ENCODE measurements around the gene C9orf72. TPM values are rescaled to one million over a fixed set of nuclear protein-coding genes. Genes with fewer than 3 reads are reported as not detected.

The C9orf72 gene, protein sequence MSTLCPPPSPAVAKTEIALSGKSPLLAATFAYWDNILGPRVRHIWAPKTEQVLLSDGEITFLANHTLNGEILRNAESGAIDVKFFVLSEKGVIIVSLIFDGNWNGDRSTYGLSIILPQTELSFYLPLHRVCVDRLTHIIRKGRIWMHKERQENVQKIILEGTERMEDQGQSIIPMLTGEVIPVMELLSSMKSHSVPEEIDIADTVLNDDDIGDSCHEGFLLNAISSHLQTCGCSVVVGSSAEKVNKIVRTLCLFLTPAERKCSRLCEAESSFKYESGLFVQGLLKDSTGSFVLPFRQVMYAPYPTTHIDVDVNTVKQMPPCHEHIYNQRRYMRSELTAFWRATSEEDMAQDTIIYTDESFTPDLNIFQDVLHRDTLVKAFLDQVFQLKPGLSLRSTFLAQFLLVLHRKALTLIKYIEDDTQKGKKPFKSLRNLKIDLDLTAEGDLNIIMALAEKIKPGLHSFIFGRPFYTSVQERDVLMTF
- 2.5 to 7.7 TPM (median 5.4 TPM) in 3 replicates for polyA plus RNA-seq
- 5.6 TPM for polyA plus RNA-seq (2011; ENCODE audit: low read depth)
- 1.8 and 4.3 TPM in 2 replicates for polyA plus RNA-seq (2011; cell fraction: cytosol; rRNA removed)
- polyA plus RNA-seq (2011; cell fraction: nucleus; rRNA removed): 6.8 and 8.2 TPM in 2 replicates
- polyA plus RNA-seq (2012; ENCODE audit: low replicate concordance): 2.9 and 10.4 TPM in 2 replicates
- polyA minus RNA-seq: 0.56 to 11.1 TPM (median 7.6 TPM) in 3 replicates
- polyA minus RNA-seq (2011; cell fraction: cytosol; rRNA and poly(A)+ RNA removed): 0.96 TPM
- 5.5 and 10.9 TPM in 2 replicates for polyA minus RNA-seq (2011; cell fraction: nucleus; rRNA and poly(A)+ RNA removed)

- TF ChIP-seq, protein P1, sequence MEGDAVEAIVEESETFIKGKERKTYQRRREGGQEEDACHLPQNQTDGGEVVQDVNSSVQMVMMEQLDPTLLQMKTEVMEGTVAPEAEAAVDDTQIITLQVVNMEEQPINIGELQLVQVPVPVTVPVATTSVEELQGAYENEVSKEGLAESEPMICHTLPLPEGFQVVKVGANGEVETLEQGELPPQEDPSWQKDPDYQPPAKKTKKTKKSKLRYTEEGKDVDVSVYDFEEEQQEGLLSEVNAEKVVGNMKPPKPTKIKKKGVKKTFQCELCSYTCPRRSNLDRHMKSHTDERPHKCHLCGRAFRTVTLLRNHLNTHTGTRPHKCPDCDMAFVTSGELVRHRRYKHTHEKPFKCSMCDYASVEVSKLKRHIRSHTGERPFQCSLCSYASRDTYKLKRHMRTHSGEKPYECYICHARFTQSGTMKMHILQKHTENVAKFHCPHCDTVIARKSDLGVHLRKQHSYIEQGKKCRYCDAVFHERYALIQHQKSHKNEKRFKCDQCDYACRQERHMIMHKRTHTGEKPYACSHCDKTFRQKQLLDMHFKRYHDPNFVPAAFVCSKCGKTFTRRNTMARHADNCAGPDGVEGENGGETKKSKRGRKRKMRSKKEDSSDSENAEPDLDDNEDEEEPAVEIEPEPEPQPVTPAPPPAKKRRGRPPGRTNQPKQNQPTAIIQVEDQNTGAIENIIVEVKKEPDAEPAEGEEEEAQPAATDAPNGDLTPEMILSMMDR (optimal IDR thresholded peaks at IDR 0.05 in 1 of 3, IDR thresholded peaks at IDR 0.05 in 1 of 3, conservative IDR thresholded peaks at IDR 0.05 in 1 of 3; ENCODE audit: extremely low read depth in 1 of 3, insufficient read depth in 2 of 3, low read length in 3 of 3): no peak
- TF ChIP-seq EZH2 (IDR thresholded peaks at IDR 0.05; ENCODE audit: low read length): no peak
- H2AFZ ChIP-seq (ENCODE audit: control insufficient read depth, low read length): peak within 1 kb of the TSS; percentile 94
- FAIRE-seq (no peak), DNase-seq (ENCODE audit: low read depth, low spot score) (no peak)
- H4K20me1 ChIP-seq (ENCODE audit: control insufficient read depth, extremely low read depth, insufficient read depth, low read length): no peaks in the 10 kb centered on the region
- H3K36me3 ChIP-seq (ENCODE audit: control insufficient read depth in 2 of 2, extremely low read depth in 1 of 2, insufficient read depth in 2 of 2, low read length in 2 of 2): no peaks in the 10 kb centered on the region
- H3K4me2 ChIP-seq (ENCODE audit: control insufficient read depth, extremely low read depth, insufficient read depth, low read depth, low read length): peak within 1 kb of the TSS; percentile 97
- H3K27me3 ChIP-seq (ENCODE audit: control insufficient read depth, extremely low read depth, insufficient read depth, low read length): no peaks in the 10 kb centered on the region
- H3K9me3 ChIP-seq (ENCODE audit: control insufficient read depth, low read depth, low read length): no peaks in the 10 kb centered on the region
- H3K27ac ChIP-seq (ENCODE audit: control insufficient read depth, insufficient read depth, low read length): peak within 1 kb of the TSS; percentile 83
- H3K9me1 ChIP-seq (ENCODE audit: control insufficient read depth, extremely low read depth, insufficient read depth, low read length): no peaks in the 10 kb centered on the region
- H3K4me3 ChIP-seq (ENCODE audit: control insufficient read depth in 2 of 3, extremely low read depth in 1 of 3, insufficient read depth in 2 of 3, low read depth in 1 of 3, low read length in 3 of 3): peak within 1 kb of the TSS; percentile 67 to 90 (median 81)
- H3K79me2 ChIP-seq (ENCODE audit: control insufficient read depth, insufficient read depth, low read length): peaks cover 2% of the 10 kb centered on the region
- peak within 1 kb of the TSS; percentile 71 for H3K9ac ChIP-seq (ENCODE audit: control insufficient read depth, extremely low read depth, insufficient read depth, low read length)
- peaks cover 9% of the 10 kb centered on the region for H3K4me1 ChIP-seq (ENCODE audit: control insufficient read depth, extremely low read depth, insufficient read depth, low read length)
- dilution Hi-C loops (cut with MboI; ENCODE audit: extremely low pct_ligation_motif_present, low sequenced_read_pairs): no loop called here
Measured at GRCh38 chr9:27572918-27573633, at the start of gene C9orf72. Gene C9orf72 (minus strand): TSS chr9:27573481. CDS start chr9:27567120, 6,361 bp downstream.

DNA sequence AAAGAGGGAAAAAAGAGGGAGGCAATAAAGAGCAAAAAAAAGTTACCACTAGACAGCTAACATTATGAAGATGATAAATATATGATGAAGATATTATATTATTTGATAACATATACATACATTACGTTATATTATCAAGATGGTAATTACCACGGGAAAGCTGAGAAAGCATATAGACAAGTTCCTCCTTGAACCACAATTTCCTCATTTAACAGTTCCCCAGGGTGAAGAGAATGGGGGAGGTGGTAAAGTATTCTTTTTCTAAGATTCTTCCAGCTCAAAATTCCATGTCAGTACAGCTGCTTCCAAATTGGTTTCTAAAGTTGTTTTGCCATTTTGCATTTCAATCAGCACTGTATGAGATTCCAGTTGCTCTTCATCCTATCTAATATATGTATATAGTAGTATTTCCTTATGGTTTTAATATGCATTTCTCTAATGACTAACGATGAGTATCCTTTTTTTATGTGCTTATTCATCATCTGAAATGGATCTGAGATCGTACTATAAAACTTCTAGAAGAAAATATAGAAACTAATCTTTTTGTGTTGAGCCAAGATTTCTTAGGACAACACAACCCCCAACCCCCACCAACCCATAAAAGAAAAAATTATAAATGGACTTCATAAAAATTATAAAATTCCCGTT, 49.5 kb upstream of the C9orf72 start:
- Histone ChIP-seq H3K9me1 (ENCODE audit: control insufficient read depth, extremely low read depth, insufficient read depth, low read length) (no peaks in the 10 kb centered on the region), H3K27me3 (ENCODE audit: control insufficient read depth, extremely low read depth, insufficient read depth, low read length) (no peaks in the 10 kb centered on the region), H2AFZ (ENCODE audit: control insufficient read depth, low read length) (no peak overlapping the region), H3K79me2 (ENCODE audit: control insufficient read depth, insufficient read depth, low read length) (no peaks in the 10 kb centered on the region), H3K4me1 (ENCODE audit: control insufficient read depth, extremely low read depth, insufficient read depth, low read length) (peaks cover 17% of the 10 kb centered on the region), H3K9ac (ENCODE audit: control insufficient read depth, extremely low read depth, insufficient read depth, low read length) (no peak overlapping the region), H4K20me1 (ENCODE audit: control insufficient read depth, extremely low read depth, insufficient read depth, low read length) (no peaks in the 10 kb centered on the region), H3K27ac (ENCODE audit: control insufficient read depth, insufficient read depth, low read length) (no peak overlapping the region), H3K4me3 (ENCODE audit: control insufficient read depth in 2 of 3, extremely low read depth in 1 of 3, insufficient read depth in 2 of 3, low read depth in 1 of 3, low read length in 3 of 3) (no peak overlapping the region), H3K4me2 (ENCODE audit: control insufficient read depth, extremely low read depth, insufficient read depth, low read depth, low read length) (no peak overlapping the region), H3K36me3 (ENCODE audit: control insufficient read depth in 2 of 2, extremely low read depth in 1 of 2, insufficient read depth in 2 of 2, low read length in 2 of 2) (no peaks in the 10 kb centered on the region), H3K9me3 (ENCODE audit: control insufficient read depth, low read depth, low read length) (no peaks in the 10 kb centered on the region)
- DNase-seq (ENCODE audit: low read depth, low spot score): no peak
- FAIRE-seq: no peak
- dilution Hi-C loops (cut with MboI; ENCODE audit: extremely low pct_ligation_motif_present, low sequenced_read_pairs): no loop called here
- no peak for TF ChIP-seq EZH2 (IDR thresholded peaks at IDR 0.05; ENCODE audit: low read length)
- TF ChIP-seq, protein P1 (optimal IDR thresholded peaks at IDR 0.05 in 1 of 3, IDR thresholded peaks at IDR 0.05 in 1 of 3, conservative IDR thresholded peaks at IDR 0.05 in 1 of 3; ENCODE audit: extremely low read depth in 1 of 3, insufficient read depth in 2 of 3, low read length in 3 of 3): no peak
